Measurements from ENCODE around the gene CD177.

Gene CD177

DNA sequence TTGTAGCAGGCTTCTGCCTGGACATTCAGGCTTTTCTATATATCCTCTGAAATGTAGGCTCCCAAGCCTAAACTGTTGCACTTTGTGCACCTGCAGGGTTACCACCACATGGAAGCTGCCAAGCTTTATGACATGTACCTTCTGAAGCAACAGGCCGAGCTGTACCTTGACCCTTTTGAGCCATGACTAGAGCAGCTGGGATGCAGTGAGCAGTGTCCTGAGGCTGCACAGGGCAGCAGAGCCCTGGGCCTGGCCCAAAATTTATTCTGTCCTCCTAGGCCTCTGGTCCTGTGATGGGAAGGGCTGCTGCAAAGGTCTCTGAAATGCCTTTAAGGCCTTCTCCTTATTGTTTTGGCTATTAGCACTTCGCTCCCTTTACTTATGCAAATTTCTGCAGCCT is 23.5 kb upstream of the CD177 start:
- TF ChIP-seq, protein P1, sequence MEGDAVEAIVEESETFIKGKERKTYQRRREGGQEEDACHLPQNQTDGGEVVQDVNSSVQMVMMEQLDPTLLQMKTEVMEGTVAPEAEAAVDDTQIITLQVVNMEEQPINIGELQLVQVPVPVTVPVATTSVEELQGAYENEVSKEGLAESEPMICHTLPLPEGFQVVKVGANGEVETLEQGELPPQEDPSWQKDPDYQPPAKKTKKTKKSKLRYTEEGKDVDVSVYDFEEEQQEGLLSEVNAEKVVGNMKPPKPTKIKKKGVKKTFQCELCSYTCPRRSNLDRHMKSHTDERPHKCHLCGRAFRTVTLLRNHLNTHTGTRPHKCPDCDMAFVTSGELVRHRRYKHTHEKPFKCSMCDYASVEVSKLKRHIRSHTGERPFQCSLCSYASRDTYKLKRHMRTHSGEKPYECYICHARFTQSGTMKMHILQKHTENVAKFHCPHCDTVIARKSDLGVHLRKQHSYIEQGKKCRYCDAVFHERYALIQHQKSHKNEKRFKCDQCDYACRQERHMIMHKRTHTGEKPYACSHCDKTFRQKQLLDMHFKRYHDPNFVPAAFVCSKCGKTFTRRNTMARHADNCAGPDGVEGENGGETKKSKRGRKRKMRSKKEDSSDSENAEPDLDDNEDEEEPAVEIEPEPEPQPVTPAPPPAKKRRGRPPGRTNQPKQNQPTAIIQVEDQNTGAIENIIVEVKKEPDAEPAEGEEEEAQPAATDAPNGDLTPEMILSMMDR (IDR thresholded peaks at IDR 0.05): no peak

DNA sequence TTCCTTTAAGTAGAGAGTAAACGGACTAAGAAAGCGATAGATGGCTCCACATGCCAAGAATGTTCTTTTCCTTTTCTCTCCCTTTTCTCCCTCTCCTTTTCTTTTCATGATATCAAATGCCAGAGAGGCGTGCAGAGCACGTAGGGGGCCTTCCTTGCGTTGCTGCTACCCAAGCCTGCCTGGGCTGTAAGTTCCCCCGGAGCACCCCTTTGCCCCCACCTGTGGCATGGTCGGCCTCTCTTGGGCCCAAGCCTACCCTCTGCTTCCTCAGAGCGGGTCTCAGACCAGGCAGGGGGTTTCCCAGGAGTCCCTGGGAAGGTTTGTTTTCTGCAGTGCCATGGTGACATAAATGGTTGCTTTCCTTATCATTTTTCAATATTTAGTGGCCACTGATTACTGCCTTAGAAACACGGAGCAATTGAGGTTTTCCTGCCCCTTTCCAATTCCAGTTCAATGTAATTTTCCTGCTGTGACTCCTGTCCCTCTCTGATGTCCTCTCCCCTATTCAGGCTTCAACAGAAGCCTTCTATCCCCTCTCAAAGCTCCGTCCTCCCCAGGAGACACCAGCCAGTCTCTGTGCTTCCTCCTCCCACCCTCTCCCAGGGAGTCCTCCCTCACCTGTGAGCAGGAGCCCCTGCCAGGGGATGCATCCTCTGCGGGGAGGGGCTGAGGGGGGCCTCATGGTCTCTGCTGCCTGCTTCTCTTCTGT is 22.6 kb upstream of the CD177 start:
- TF ChIP-seq, protein P1 (IDR thresholded peaks at IDR 0.05): no peak

DNA sequence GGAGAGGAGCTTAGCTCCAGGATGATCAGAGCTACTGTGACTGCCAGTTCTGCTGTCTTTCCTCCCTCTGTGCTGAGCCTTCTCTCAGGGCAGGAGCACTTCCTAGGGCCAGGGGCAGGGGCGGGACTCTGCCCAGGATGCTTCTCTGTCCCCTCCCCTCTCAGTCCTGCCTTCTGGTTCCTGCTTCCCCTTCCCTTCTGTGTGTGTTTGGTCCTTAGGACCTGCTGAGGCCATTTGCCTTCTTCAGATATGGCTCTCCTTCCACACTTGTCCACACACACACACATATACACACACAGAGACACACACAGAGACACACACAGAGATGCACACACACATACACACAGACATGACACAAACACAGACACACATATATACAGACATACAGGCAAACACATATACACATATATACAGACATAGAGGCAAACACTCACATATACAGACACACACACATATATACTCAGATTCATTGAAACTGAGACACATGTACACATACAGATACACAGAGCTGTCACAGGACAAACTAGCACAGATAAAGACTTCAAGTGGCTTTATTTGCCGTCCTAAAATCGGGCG is 22.0 kb upstream of the CD177 start:
- TF ChIP-seq, protein P1 (IDR thresholded peaks at IDR 0.05): no peak

DNA sequence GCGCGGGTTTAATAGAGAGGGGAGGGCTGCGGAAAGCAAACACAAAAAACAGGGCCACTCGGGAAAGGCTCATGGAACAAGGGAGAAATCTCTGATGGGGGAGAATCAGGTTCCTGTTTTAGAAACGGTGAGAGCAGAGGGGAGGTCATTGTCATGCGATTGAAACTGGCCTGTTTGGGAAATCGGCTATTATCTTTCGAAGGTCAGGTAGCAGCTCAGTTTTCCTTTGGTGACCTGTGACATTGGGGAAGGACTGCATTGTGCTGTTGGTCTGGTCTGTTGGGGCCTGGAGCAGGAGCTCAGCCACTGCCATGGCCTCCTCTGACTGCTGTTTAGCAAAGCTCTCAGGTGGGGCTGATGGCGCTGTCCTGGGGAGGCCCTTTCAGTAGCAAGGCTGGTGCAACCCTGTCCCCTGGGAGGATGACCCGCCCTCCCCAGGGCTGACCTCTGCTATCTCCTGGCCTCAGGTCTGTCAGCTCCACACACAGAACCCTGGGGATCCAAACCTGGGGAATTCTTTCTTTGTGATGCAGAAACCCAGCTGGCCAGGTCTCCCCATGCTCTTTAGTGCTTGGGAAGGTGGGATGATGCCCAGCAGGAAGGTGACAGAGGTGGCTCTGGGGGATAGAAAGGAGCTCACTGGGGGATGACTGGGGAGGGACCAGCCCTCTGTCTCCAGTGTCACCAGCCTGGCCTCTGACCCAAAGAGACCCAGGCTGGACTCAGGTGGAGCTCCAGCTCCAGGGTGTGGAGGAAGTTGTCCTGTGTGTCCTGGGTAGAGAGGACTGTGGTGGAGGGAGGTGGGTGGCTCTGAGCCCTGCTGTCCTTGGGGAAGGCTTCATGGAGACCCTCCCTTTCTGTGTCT is 21.2 kb upstream of the CD177 start:
- TF ChIP-seq, protein P1 (IDR thresholded peaks at IDR 0.05): no peak

DNA sequence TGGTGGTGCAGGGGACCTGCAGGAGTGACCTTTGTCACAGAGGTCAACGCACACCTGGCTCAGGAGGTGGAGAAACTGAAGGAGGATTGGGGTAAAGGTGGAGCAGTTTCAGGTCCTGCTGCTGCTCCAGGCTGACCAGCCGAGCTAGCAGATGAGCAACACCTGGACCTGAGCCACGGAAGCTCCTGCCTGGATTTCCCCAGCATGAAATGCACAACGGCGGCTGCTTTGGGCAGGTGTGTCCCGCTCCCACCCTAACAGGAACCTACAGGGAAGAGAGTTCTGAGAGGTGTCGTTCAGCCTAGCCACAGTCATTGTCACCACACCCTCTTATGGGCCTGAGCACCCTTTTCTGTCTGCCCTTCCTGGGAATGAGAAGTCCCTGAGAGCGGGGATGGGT is 15.7 kb upstream of the CD177 start:
- TF ChIP-seq, protein P1 (IDR thresholded peaks at IDR 0.05): no peak

DNA sequence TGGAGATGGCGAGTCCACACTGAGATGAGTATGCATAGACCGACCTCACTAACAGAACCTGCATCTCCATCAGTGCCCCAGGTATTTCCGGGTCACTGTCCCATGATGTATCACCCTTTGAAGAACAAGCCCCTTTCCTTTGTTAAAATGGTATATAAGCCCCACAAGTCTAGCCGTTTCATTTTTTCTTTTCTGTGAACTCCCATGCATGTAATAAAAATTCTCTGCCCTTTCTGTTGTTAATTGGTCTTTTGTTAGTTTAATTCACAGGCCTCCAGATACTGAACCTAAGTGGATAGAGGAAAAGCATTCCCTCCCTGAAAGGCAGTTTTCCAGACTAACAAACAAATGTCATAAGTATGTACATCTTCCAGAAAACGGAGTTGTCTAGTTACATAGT is 15.0 kb upstream of the CD177 start:
- TF ChIP-seq, protein P1 (IDR thresholded peaks at IDR 0.05): no peak

DNA sequence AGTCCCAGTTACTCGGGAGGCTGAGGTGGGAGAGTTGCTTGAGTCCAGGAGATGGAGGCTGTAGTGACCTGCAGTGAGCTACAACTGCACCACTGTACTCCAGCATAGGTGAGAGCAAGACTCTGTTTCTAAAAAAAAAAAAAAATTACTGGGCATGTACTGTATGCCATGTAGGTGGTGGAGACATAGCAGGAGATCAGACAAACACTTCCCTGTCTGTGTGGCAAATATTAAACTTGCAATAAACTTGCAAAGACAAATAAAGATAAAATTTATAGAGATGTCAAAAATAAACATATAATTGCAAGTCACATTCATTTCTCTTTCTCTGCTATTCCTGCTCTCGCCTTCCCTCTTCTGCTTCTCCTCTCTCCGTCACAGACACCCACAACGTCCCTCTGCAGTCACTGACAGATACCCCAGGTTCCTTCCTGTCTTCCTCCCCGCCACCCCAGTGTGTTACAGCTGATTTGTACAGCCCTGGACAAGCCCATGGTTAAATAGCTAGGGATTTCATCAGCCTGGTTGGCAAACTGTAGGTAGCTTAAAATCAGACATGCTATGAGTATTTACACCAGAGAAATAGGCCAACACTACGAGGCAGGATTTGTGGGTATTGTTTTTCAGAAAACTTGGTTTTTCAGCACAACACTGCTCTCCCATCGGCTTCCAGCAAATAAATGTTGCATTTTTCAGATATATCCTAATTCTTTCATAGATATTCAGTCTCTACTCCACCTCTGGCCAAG is 1.3 kb upstream of the CD177 start:
- TF ChIP-seq, protein P1 (IDR thresholded peaks at IDR 0.05): no peak
